Measurements from ENCODE around the gene PIEZO1. TPM values are rescaled to one million over a fixed set of nuclear protein-coding genes. Genes with fewer than 3 reads are reported as not detected.

The PIEZO1 gene
- total and polyA plus RNA-seq, 2 donors (not counting 1 experiment from before 2014, with no cell fraction given): 108 to 331 TPM

GRCh38 chr16:88769617-88770460 lies 15.2 kb downstream of the PIEZO1 start:
- peaks cover 55% of the 10 kb centered on the region for H3K4me1 Mint-ChIP-seq
- peak overlapping the region; percentile 82 for H3K27ac Mint-ChIP-seq
- H3K9me3 Mint-ChIP-seq (ENCODE audit: insufficient read depth): no peaks in the 10 kb centered on the region
- ATAC-seq (ENCODE audit: low read depth) (peak; percentile 73), DNase-seq (peak; percentile 82)
- Histone ChIP-seq H3K27ac (ENCODE audit: low read length in 2 of 2) (peak overlapping the region; percentile 24 to 43), H4K20me1 (ENCODE audit: control insufficient read depth, insufficient read depth, low read length, poor library complexity, severe bottlenecking) (peaks cover 97% of the 10 kb centered on the region), H3K4me2 (replicated peaks; ENCODE audit: low read depth, low read length, poor library complexity, severe bottlenecking) (peak overlapping the region; percentile 74), H3K27me3 (replicated peaks in 1 of 4; ENCODE audit: control extremely low read depth in 1 of 4, control insufficient read depth in 3 of 4, insufficient read depth in 4 of 4, low read length in 3 of 4) (no peaks in the 10 kb centered on the region), H3K36me3 (replicated peaks in 1 of 2; ENCODE audit: control extremely low read depth in 1 of 2, control insufficient read depth in 1 of 2, extremely low read depth in 1 of 2, insufficient read depth in 2 of 2, low read length in 1 of 2) (no peaks in the 10 kb centered on the region), H3K9ac (ENCODE audit: low read length) (peak overlapping the region; percentile 28), H3K4me3 (ENCODE audit: control extremely low read depth in 1 of 5, extremely low read depth in 1 of 5, insufficient read depth in 1 of 5, low read depth in 2 of 5, low read length in 4 of 5) (peak overlapping the region in 1 of 5 experiments; percentile 4), H2AFZ (ENCODE audit: insufficient read depth, low read depth, low read length, poor library complexity, severe bottlenecking) (no peak overlapping the region), H3K9me3 (ENCODE audit: control extremely low read depth in 1 of 3, control insufficient read depth in 2 of 3, insufficient read depth in 1 of 3, low read length in 2 of 3) (no peaks in the 10 kb centered on the region), H3K4me1 (ENCODE audit: control insufficient read depth in 2 of 2, insufficient read depth in 2 of 2, low read length in 2 of 2) (peaks cover 52 to 70% of the 10 kb centered on the region in 2 donors), H3K79me2 (ENCODE audit: control insufficient read depth, insufficient read depth, low read length) (peaks cover 98% of the 10 kb centered on the region)
- H3K4me3 Mint-ChIP-seq: peak overlapping the region; percentile 44
- POLR2A ChIA-PET: interaction anchor here (0.5 to 2.1 kb wide), 5 partner anchors 11 to 133 kb away, joined by 3 to 7 read pairs (median 5); partner anchors contain the start of gene PIEZO1
- no peak for TF ChIP-seq EZH2 (IDR thresholded peaks at IDR 0.05; ENCODE audit: borderline replicate concordance, insufficient read depth, low read depth, low read length, poor library complexity, severe bottlenecking)
- TF ChIP-seq, protein P1, sequence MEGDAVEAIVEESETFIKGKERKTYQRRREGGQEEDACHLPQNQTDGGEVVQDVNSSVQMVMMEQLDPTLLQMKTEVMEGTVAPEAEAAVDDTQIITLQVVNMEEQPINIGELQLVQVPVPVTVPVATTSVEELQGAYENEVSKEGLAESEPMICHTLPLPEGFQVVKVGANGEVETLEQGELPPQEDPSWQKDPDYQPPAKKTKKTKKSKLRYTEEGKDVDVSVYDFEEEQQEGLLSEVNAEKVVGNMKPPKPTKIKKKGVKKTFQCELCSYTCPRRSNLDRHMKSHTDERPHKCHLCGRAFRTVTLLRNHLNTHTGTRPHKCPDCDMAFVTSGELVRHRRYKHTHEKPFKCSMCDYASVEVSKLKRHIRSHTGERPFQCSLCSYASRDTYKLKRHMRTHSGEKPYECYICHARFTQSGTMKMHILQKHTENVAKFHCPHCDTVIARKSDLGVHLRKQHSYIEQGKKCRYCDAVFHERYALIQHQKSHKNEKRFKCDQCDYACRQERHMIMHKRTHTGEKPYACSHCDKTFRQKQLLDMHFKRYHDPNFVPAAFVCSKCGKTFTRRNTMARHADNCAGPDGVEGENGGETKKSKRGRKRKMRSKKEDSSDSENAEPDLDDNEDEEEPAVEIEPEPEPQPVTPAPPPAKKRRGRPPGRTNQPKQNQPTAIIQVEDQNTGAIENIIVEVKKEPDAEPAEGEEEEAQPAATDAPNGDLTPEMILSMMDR (IDR thresholded peaks at IDR 0.05): no peak
- WGBS (ENCODE audit: insufficient coverage): 53% methylated on average over 25 of the region's 30 CpGs
- CTCF ChIA-PET: interaction anchor here (0.7 to 8.4 kb wide), 4 partner anchors 12 to 88 kb away, joined by 4 to 68 read pairs (median 10); partner anchors contain the start of gene PIEZO1
- intact Hi-C loops (cut with micrococcal nuclease): loop anchor here (1.0 to 2.0 kb wide), 2 partner anchors 11 to 25 kb away; no protein-coding TSS in a partner anchor
- no peaks in the 10 kb centered on the region for H3K27me3 Mint-ChIP-seq

All from B cell (primary cell).